GM23338 (cell line): ENCODE measurements around the gene NECTIN2. TPM values are rescaled to one million over a fixed set of nuclear protein-coding genes. Genes with fewer than 3 reads are reported as not detected.

ENCODE experiments used
- ATAC-seq: fragments of 200-7000 bp; cut with Tn5 transposase; 3 replicates; pipeline ENCODE4 v1.9.1; 2020
- DNase-seq: peaks from one replicate; pipeline ENCODE4 v3.0.0-alpha.2; 2015; ENCODE audit warnings: low spot score
- H2AFZ ChIP-seq: fragments of 200-600 bp; sonication (generic); 2 replicates; pipeline ENCODE4 v1.8.0; 2016; ENCODE audit warnings: antibody characterized with exemption, mild to moderate bottlenecking, moderate library complexity
- H3F3A ChIP-seq: fragments of 200-600 bp; sonication (generic); replicated peaks from 2 replicates; pipeline ENCODE4 v1.8.0; 2017; ENCODE audit warnings: antibody characterized with exemption, mixed run types, low read depth
- H3K27ac ChIP-seq: fragments of 200-600 bp; sonication (generic); 2 replicates; pipeline ENCODE4 v1.6.1; 2016; ENCODE audit warnings: low read depth
- H3K27me3 ChIP-seq: fragments of 200-600 bp; sonication (generic); 2 replicates; pipeline ENCODE4 v1.8.0; 2016; ENCODE audit warnings: mild to moderate bottlenecking, mixed run types, moderate library complexity; ENCODE audit not compliant: insufficient read depth
- H3K36me3 ChIP-seq: fragments of 200-600 bp; sonication (generic); 2 replicates; pipeline ENCODE4 v1.8.0; 2016; ENCODE audit warnings: mild to moderate bottlenecking; ENCODE audit not compliant: insufficient read depth
- H3K4me1 ChIP-seq: fragments of 200-600 bp; sonication (generic); 2 replicates; pipeline ENCODE4 v1.8.0; 2016; ENCODE audit warnings: mild to moderate bottlenecking, moderate library complexity; ENCODE audit not compliant: insufficient read depth
- H3K4me2 ChIP-seq: fragments of 200-600 bp; sonication (generic); 2 replicates; pipeline ENCODE4 v1.7.1; 2017; ENCODE audit warnings: mixed run types
- H3K4me3 ChIP-seq: fragments of 200-600 bp; sonication (generic); 2 replicates; pipeline ENCODE4 v1.6.1; 2016; ENCODE audit warnings: mixed run types
- H3K79me2 ChIP-seq: fragments of 200-600 bp; sonication (generic); replicated peaks from 2 replicates; pipeline ENCODE4 v1.8.0; 2017; ENCODE audit warnings: mild to moderate bottlenecking; ENCODE audit not compliant: insufficient read depth
- H3K9me2 ChIP-seq: fragments of 200-600 bp; sonication (generic); 2 replicates; pipeline ENCODE4 v1.8.0; 2017; ENCODE audit not compliant: insufficient read depth
- H4K20me1 ChIP-seq: fragments of 200-600 bp; sonication (generic); replicated peaks from 2 replicates; pipeline ENCODE4 v1.8.0; 2017; ENCODE audit warnings: mild to moderate bottlenecking; ENCODE audit not compliant: insufficient read depth
- H3K27ac Mint-ChIP-seq: 2 replicates; pipeline ENCODE4 v1.8.0; 2020; ENCODE audit warnings: inconsistent platforms, mild to moderate bottlenecking, moderate library complexity, mixed read lengths
- H3K27me3 Mint-ChIP-seq: 3 replicates; pipeline ENCODE4 v1.8.0; 2022; ENCODE audit warnings: low read depth, mild to moderate bottlenecking, moderate library complexity, mixed read lengths, inconsistent platforms; ENCODE audit not compliant: insufficient read depth, poor library complexity
- H3K36me3 Mint-ChIP-seq: 3 replicates; pipeline ENCODE4 v1.8.0; 2021; ENCODE audit warnings: low read depth, mild to moderate bottlenecking, inconsistent platforms, moderate library complexity, mixed read lengths
- H3K4me1 Mint-ChIP-seq: 3 replicates; pipeline ENCODE4 v1.8.0; 2020; ENCODE audit warnings: mild to moderate bottlenecking, inconsistent platforms, mixed read lengths
- H3K4me3 Mint-ChIP-seq: 3 replicates; pipeline ENCODE4 v1.8.0; 2021; ENCODE audit warnings: moderate library complexity, mild to moderate bottlenecking, inconsistent platforms, mixed read lengths
- H3K9me3 Mint-ChIP-seq: 3 replicates; pipeline ENCODE4 v1.8.0; 2020; ENCODE audit warnings: moderate library complexity, mild to moderate bottlenecking, inconsistent platforms, mixed read lengths
- CREB1 ChIP-seq: fragments of 250-450 bp; sonication (Bioruptor Pico); IDR thresholded peaks from 2 replicates; pipeline ENCODE4 v1.5.0; 2020; ENCODE audit warnings: low read depth, mild to moderate bottlenecking, moderate library complexity
- CTCF ChIP-seq, 2 experiments: fragments of 200-600 bp in 1 of 2; sonication (generic) in 1 of 2; conservative IDR thresholded peaks; 2 replicates each; pipeline versions ENCODE4 v1.5.1 to v1.6.1; 2016 to 2017; ENCODE audit warnings: antibody characterized with exemption in 2 of 2, low read depth in 2 of 2, mild to moderate bottlenecking in 2 of 2, moderate library complexity in 1 of 2
- ETS1 ChIP-seq: IDR thresholded peaks from 2 replicates; pipeline ENCODE4 v1.6.1; 2016; ENCODE audit warnings: antibody characterized with exemption
- EZH2 ChIP-seq: fragments of 200-600 bp; sonication (generic); IDR thresholded peaks from one replicate; pipeline ENCODE4 v1.8.0; 2017; ENCODE audit warnings: antibody characterized with exemption, mild to moderate bottlenecking, low read depth; ENCODE audit not compliant: unreplicated experiment
- EZH2phosphoT487 ChIP-seq: fragments of 200-600 bp; sonication (generic); IDR thresholded peaks from one replicate; pipeline ENCODE4 v1.8.1; 2018; ENCODE audit warnings: antibody characterized with exemption; ENCODE audit not compliant: unreplicated experiment
- JUNB ChIP-seq: IDR thresholded peaks from one replicate; pipeline ENCODE4 v1.6.1; 2016; ENCODE audit warnings: antibody characterized with exemption; ENCODE audit not compliant: unreplicated experiment
- POLR2AphosphoS5 ChIP-seq: IDR thresholded peaks from 2 replicates; pipeline ENCODE4 v1.6.1; 2016; ENCODE audit warnings: antibody characterized with exemption, low read depth
- STAT1 ChIP-seq: IDR thresholded peaks from one replicate; pipeline ENCODE4 v1.6.1; 2016; ENCODE audit warnings: antibody characterized with exemption; ENCODE audit not compliant: unreplicated experiment
- ZNF114 ChIP-seq: fragments of 250-450 bp; sonication (Bioruptor Pico); IDR thresholded peaks from 2 replicates; pipeline ENCODE4 v1.5.0; 2020; ENCODE audit warnings: mild to moderate bottlenecking, moderate library complexity
- ZNF331 ChIP-seq: fragments of 250-450 bp; sonication (Bioruptor Pico); IDR thresholded peaks from 2 replicates; pipeline ENCODE4 v1.5.0; 2020; ENCODE audit warnings: low read depth, mild to moderate bottlenecking, moderate library complexity
- ZNF462 ChIP-seq: fragments of 250-450 bp; sonication (Bioruptor Pico); IDR thresholded peaks from 2 replicates; pipeline ENCODE4 v1.5.0; 2020; ENCODE audit warnings: mild to moderate bottlenecking, moderate library complexity
- polyA plus RNA-seq: library from polyadenylated mRNA; unstranded; fragments of >200 nt; fragmentation: Nextera tagmentation; extraction: Ambion mirVana; gene quantifications from 2 replicates; pipeline ENCODE4 v1.2.1, GENCODE V29; 2016
- total RNA-seq: library from RNA; depleted of rRNA; stranded (reverse); fragments of >200 nt; shearing (Covaris generic); gene quantifications from 2 replicates; pipeline ENCODE4 v1.2.3, GENCODE V29; 2014

NECTIN2 gene
- total and polyA plus RNA-seq, 2 experiments from 2014 or later, result 109 to 230 TPM

GRCh38 chr19:44819246-44819832, 26.8 kb upstream of the NECTIN2 start (continued):
- no peak for TF ChIP-seq ZNF462 (CRISPR knock-in tag)
- TF ChIP-seq STAT1, result no peak

- Histone ChIP-seq H3F3A (no peaks in the 10 kb centered on the region), H3K79me2 (no peaks in the 10 kb centered on the region), H2AFZ (no peak overlapping the region), H3K36me3 (no peaks in the 10 kb centered on the region), H3K4me1 (no peaks in the 10 kb centered on the region; the same call in 1 of the 2 replicates), H3K4me2 (no peak overlapping the region), H4K20me1 (peaks cover 8% of the 10 kb centered on the region; the same call in 1 of the 2 replicates), H3K9me2 (no peaks in the 10 kb centered on the region), H3K27me3 (peaks cover 37% of the 10 kb centered on the region), H3K27ac (no peak overlapping the region), H3K4me3 (no peak overlapping the region)
- DNase-seq (no peak), ATAC-seq (peak; percentile 24; the same call in 2 of the 3 replicates)
- no peak overlapping the region for H3K27ac Mint-ChIP-seq
- peaks cover 34% of the 10 kb centered on the region for H3K27me3 Mint-ChIP-seq
- peaks cover 25% of the 10 kb centered on the region for H3K36me3 Mint-ChIP-seq
- no peak overlapping the region for H3K4me3 Mint-ChIP-seq
- no peaks in the 10 kb centered on the region for H3K9me3 Mint-ChIP-seq
- no peaks in the 10 kb centered on the region; the same call in 2 of the 3 replicates for H3K4me1 Mint-ChIP-seq
- TF ChIP-seq POLR2AphosphoS5 (no peak), CTCF (conservative IDR thresholded peaks at IDR 0.05; ENCODE audit: low read depth in 2 of 2) (no peak), ZNF114 (no peak), ETS1 (no peak), EZH2 (no peak), CREB1 (CRISPR knock-in tag) (no peak), ZNF331 (CRISPR knock-in tag) (no peak), JUNB (no peak), EZH2phosphoT487 (no peak)
Measured at GRCh38 chr19:44820648-44821609, 25.2 kb upstream of the NECTIN2 start.
